Thyroid gland (tissue), 4 donors: ENCODE data around the gene SLC35D3. TPM values are rescaled to one million over a fixed set of nuclear protein-coding genes. Genes with fewer than 3 reads are reported as not detected.
"Not testable (repeated sequence)": the region's sequence is repeated elsewhere in the genome, so short reads cannot be mapped to it uniquely, and the experiment has no call there.

ENCODE experiments used
- DNase-seq, 2 donors: peaks; one replicate each; pipeline ENCODE4 v3.0.0-alpha.2; 2019
- H3K27ac ChIP-seq, 3 donors: fragments of 200-600 bp; sonication (generic); 1 replicate in 2 of 3; 2 replicates in 1 of 3; pipeline ENCODE4 v1.5.1; 2016 to 2019; ENCODE audit warnings: mild to moderate bottlenecking in 1 of 3, moderate library complexity in 1 of 3
- H3K27me3 ChIP-seq: fragments of 200-600 bp; sonication (generic); one replicate; pipeline ENCODE4 v1.5.1; 2019
- H3K36me3 ChIP-seq, 2 donors: fragments of 200-600 bp; sonication (generic); one replicate each; pipeline ENCODE4 v1.5.1; 2016 to 2019
- H3K4me1 ChIP-seq, 2 donors: fragments of 200-600 bp; sonication (generic); one replicate each; pipeline ENCODE4 v1.5.1; 2017 to 2019
- H3K4me3 ChIP-seq, 3 donors: fragments of 200-600 bp; sonication (generic); replicated peaks in 1 of 3; 1 replicate in 2 of 3; 2 replicates in 1 of 3; pipeline ENCODE4 v1.5.1; 2016; ENCODE audit warnings: mild to moderate bottlenecking in 1 of 3
- H3K9me3 ChIP-seq: fragments of 200-600 bp; sonication (generic); one replicate; pipeline ENCODE4 v1.5.1; 2017
- CTCF ChIP-seq, 6 experiments: fragments of 200-600 bp in 3 of 6; fragments of 450-650 bp in 3 of 6; sonication (generic) in 3 of 6; IDR thresholded peaks; one replicate each; pipeline ENCODE4 v1.5.1; 2016 to 2019; ENCODE audit warnings: antibody characterized with exemption in 6 of 6, mild to moderate bottlenecking in 2 of 6, inconsistent platforms in 1 of 6, moderate library complexity in 1 of 6
- POLR2A ChIP-seq, 2 donors: fragments of 450-650 bp; IDR thresholded peaks; one replicate each; pipeline ENCODE4 v1.6.1; 2017; ENCODE audit warnings: antibody characterized with exemption in 2 of 2, mild to moderate bottlenecking in 2 of 2, moderate library complexity in 1 of 2
- whole genome bisulfite sequencing, 2 donors: methylation state at CpG; one replicate each; pipeline ENCODE4 v1.1.5; 2017; 5-methylcytosine and 5-hydroxymethylcytosine counted together
- intact Hi-C: fragments of 100-400 bp; cut with DNase I; formaldehyde crosslinking; loops from one replicate; pipeline ENCODE4 v1.15.1; 2023
- total RNA-seq, 4 donors: library from RNA; depleted of rRNA; stranded (reverse); fragments of >200 nt; gene quantifications; one replicate each; pipeline ENCODE4 v1.2.3, GENCODE V29; 2016

Gene SLC35D3
- total RNA-seq: not detected

- no peak within 1 kb of the TSS for H3K27ac ChIP-seq
- H3K4me1 ChIP-seq: peaks cover 32 to 33% of the 10 kb centered on the region in 2 donors
- H3K36me3 ChIP-seq: no peaks in the 10 kb centered on the region
- peak within 1 kb of the TSS; percentile 29 to 39 (median 35) for H3K4me3 ChIP-seq
- H3K9me3 ChIP-seq: no peaks in the 10 kb centered on the region
- TF ChIP-seq CTCF (IDR thresholded peaks at IDR 0.05) (no peak), POLR2A (IDR thresholded peaks at IDR 0.05) (no peak)
- no peak for DNase-seq
- H3K27me3 ChIP-seq: peaks cover 11% of the 10 kb centered on the region
- 2 to 3% methylated on average over 7 to 12 of the region's 86 CpGs for WGBS, 2 donors
- intact Hi-C loops: no loop called here
Observed at GRCh38 chr6:136921936-136922684, at the start of gene SLC35D3. Gene SLC35D3, plus strand, starts transcription at chr6:136922301. Its CDS starts 128 bp downstream, at chr6:136922429.

- Histone ChIP-seq H3K9me3 (peaks cover 10% of the 10 kb centered on the region), H3K27me3 (no peaks in the 10 kb centered on the region), H3K36me3 (peaks cover 0 to 8% of the 10 kb centered on the region in 2 donors), H3K4me3 (no peak overlapping the region), H3K4me1 (no peaks in the 10 kb centered on the region), H3K27ac (no peak overlapping the region)
- no peak for TF ChIP-seq POLR2A (IDR thresholded peaks at IDR 0.05)
- no peak for TF ChIP-seq CTCF (IDR thresholded peaks at IDR 0.05)
- no peak for DNase-seq
- WGBS, 2 donors: 62 to 95% methylated on average over 3 of the region's 3 CpGs
- intact Hi-C loops: no loop called here
Observed at GRCh38 chr6:136873748-136874147, 48.4 kb upstream of the SLC35D3 start.

GRCh38 chr6:136876469-136876868, 45.6 kb upstream of the SLC35D3 start:
- H3K27me3 ChIP-seq, DNase-seq, H3K36me3 ChIP-seq, intact Hi-C loops, H3K4me1 ChIP-seq, H3K27ac ChIP-seq, H3K4me3 ChIP-seq: not testable (repeated sequence)
- H3K9me3 ChIP-seq: peaks cover 10% of the 10 kb centered on the region
- 95 to 96% methylated on average over 4 of the region's 4 CpGs for WGBS, 2 donors

GRCh38 chr6:136880748-136881460, 41.2 kb upstream of the SLC35D3 start:
- Histone ChIP-seq H3K4me3 (no peak overlapping the region), H3K4me1 (no peaks in the 10 kb centered on the region), H3K27me3 (no peaks in the 10 kb centered on the region), H3K27ac (no peak overlapping the region), H3K9me3 (no peaks in the 10 kb centered on the region), H3K36me3 (no peaks in the 10 kb centered on the region)
- WGBS, 2 donors: 71 to 96% methylated on average over 4 of the region's 4 CpGs
- TF ChIP-seq POLR2A (IDR thresholded peaks at IDR 0.05) (no peak), CTCF (IDR thresholded peaks at IDR 0.05) (no peak)
- no peak for DNase-seq
- intact Hi-C loops: no loop called here

GRCh38 chr6:136886091-136886490, 36.0 kb upstream of the SLC35D3 start:
- intact Hi-C loops: no loop called here
- no peak for TF ChIP-seq POLR2A (IDR thresholded peaks at IDR 0.05)
- no peak for TF ChIP-seq CTCF (IDR thresholded peaks at IDR 0.05)
- DNase-seq: no peak
- 88 to 93% methylated on average over 3 of the region's 3 CpGs for WGBS, 2 donors
- Histone ChIP-seq H3K27ac (no peak overlapping the region), H3K36me3 (no peaks in the 10 kb centered on the region), H3K9me3 (no peaks in the 10 kb centered on the region), H3K27me3 (no peaks in the 10 kb centered on the region), H3K4me1 (no peaks in the 10 kb centered on the region), H3K4me3 (no peak overlapping the region)
